ENCODE measurements around the gene MBD4.
A peak's percentile ranks its signal among the peaks of the same experiment; 100 is the strongest.
"Not testable (repeated sequence)": the region's sequence is repeated elsewhere in the genome, so short reads cannot be mapped to it uniquely, and the experiment has no call there.

MBD4 gene

DNA sequence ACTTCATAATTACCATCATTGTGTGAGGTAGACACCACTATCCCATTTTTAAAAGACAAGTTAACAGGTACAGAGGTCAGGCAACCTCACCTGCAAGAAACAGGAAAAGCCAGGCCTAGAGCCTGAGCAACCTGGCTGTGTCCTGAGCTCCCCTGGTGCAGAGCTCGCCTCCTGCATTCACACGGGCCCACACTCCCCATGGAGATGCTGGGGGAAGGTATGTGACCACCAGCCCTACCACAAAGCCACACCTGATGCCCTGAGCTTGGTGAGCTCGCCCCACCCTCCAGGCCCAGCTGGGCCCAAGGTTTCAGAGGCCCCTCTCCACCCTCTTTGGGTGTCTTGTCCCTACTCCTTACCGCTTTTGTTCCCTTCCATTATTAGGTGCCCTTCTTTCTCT, 10.1 kb downstream of the MBD4 start:
- ATAC-seq = no peak
- no peak for DNase-seq

DNA sequence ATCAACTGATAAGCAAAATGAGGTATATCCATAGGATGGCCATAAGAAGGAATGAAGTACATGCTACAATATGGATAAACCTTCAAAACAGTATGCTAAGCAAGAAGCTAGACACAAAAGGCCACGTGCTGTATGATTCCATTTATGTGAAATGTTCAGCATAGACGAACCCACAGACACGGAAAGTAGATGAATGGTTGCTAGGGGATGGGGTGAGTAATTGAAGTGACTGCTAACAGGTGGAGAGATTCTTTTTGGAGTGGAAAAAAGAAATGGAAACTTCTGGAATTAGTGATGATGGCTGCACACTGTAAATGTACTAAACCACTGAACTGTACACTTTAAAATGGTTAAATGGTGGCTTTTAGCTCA, 10.7 kb downstream of the MBD4 start:
- ATAC-seq (peak; percentile 47), DNase-seq (no peak)

DNA sequence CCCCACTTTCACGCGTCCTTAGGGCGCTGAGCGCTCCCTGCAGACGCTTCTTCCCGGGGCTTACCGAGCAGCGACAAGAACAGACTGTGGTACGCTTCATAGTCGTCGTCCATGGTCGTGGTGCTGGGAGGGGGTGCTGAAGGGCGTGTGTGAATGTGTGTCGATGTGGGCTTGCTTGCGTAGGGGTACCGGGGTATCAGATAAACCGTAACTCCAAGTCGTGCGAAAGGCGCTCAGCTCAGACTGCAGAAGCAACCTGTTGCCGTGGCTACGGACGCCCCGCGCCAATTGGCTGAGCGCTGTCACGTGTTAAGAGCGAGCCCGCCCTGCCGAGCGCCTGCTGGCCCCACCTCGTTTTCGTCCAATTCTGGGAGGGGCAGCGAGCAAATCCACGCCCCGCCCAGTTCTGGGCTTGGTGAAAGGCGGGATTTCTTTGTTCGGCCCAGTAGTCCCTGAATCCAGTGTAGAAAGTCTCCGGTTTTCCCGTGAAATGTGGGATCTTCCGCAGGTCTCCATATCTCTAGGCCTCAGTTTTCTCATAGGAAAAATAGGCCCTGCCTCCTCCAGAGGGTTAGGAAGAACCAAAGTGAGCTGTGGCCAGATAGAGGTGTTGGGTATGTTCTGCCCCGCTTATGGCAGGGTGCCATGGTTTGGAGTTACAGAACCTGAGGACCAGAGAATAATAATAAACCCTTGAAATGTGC, 11.2 kb downstream of the MBD4 start, which contains the start of gene EFCAB12:
Gene EFCAB12, minus strand, starts transcription at position 261 of the 704 bp plus-strand sequence. Its CDS starts 148 bp downstream, at position 113.
- DNase-seq = peak; percentile 92
- peak; percentile 88 for ATAC-seq

DNA sequence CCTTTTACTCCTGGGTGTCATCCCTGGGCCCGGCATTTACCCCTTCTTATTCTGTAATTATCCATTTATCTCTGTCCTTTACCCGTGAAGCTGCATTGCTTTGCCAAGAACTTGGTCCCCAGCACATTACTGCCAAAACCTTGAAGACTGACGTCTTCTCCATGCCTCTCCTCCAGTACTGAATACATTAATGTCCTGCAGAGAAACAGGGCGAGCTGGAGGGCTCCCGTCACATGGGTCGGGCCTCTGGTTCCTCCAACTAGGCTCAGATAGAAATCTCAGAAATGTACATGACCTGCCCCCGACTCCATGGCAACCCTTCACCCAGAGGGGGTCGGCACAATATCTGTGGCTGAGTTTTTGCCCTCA, 11.8 kb downstream of the MBD4 start:
- no peak for ATAC-seq

DNA sequence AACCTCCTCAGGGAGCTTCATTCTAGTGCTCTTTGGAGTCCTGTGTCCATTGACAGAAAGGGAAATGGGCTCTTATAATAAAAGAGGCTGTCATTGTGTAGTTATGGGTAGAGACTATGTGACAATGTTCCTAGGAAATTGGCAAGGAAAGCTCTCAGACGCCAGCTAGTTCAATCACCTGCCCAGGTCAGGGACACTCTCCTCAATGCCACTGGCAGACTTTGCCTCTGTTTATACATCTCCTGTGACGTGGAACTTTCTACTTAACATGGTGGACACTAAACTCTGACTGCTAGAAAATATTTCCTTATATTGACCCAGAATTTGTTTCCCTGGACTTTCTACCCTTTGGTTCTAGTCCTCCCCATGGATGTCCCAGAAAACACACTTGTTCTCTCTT, 14.1 kb downstream of the MBD4 start:
- ATAC-seq (no peak), DNase-seq (no peak)

More for the DNA sequence above, 11.8 kb downstream of the MBD4 start:
- no peak for DNase-seq

DNA sequence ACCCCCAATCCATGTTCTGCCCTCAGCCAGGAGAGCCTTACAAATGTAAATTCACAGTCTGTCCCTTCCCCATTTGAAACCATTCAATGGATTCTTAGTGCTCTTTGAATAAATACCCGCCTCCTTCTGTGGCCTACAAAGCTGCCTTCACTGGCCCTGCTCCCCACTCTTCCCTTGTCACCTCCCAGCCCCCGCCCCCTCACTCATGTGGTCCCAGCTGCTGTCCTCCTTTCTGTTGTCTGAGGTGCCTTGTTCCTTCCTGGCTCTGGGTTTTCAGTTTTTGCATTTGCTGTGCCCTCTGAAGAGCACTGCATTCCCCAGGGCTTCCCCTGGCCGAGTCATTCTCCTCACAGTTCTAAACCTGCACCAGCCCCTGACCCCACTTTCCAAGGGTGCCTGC, 14.5 kb downstream of the MBD4 start:
- ATAC-seq = no peak
- DNase-seq = no peak

DNA sequence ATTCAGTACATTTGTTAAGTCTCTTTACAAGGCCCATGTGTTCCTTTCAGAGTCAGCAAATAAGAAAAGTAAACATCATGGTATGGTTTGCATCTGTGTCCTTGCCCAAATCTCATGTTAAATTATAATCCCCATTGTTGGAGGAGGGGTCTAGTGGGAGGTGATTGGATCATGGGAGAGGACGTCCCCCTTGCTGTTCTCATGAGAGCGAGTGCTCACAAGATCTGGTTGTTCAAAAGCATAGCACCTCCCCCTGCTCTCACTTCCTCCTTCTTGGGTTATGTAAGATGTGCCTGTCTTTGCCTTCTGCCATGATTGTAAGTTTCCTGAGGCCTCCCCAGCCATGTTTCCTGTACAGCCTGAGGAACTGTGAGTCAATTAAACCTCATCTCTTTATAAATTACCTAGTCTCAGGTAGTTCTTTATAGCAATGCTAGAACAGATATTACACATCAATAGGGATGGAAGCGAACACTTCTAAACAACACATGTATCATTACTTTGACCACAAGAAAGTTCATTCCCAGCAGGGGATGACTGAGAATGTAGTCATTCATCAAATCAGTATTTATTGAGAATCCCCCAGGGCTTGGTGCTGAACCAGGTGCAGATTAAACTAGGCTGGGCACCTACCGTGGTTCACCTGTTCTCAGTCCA, 15.4 kb downstream of the MBD4 start:
- DNase-seq (no peak), ATAC-seq (peak; percentile 30)

DNA sequence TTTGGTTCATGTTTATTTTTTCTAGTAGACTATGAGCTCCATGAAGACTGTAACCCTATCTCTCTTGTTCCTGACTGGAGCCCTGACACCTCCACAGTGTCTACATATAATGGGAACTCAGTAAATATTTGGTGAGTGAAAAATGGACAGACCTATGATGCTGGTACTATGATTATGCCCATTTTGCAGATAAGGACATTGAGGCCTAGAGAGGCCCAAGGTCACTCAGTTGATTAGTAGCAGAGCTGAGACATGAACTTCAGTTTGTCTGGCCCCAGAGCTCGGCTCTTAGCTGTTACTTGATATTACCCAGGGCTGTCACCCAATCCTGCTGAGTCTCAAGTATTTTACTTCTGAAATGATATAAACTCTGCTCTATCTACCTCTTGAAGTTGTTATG, 16.9 kb downstream of the MBD4 start:
- no peak for DNase-seq
- ATAC-seq = no peak

DNA sequence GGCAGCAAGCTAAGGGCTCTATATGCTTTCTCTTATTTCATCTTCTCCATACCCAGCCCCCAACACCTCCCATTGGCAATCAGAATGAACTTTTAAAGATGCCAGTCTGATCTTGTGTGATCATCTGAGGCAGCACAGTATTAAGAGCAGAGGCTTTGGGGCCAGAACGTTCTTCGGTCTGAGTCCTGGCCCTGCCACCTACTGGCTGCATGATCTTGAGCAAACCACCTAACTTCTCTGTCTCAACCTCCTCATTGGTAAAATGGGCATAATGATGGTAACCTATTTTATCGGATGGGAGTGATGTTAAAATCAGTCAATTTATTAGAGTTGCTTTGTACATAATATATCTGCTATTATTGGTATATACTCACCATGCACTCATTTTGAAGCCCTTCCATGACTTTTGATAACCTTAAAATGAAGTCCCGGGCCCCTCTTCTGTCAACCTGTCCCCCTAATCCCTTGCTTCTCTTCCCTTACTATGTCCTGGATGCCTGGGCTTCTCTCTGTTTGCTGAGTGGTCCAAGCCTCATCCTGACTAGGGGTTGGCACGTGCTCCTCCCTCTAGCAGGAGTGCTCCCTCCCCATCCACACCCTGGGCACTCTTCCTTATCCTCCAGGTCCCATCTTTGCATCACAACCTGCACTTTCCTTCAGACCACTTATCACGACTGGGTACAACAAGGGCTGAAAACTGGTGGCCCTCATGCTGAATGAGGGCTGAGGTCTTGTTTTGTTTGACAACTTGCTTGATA, 17.6 kb downstream of the MBD4 start:
- DNase-seq (no peak), ATAC-seq (no peak)

DNA sequence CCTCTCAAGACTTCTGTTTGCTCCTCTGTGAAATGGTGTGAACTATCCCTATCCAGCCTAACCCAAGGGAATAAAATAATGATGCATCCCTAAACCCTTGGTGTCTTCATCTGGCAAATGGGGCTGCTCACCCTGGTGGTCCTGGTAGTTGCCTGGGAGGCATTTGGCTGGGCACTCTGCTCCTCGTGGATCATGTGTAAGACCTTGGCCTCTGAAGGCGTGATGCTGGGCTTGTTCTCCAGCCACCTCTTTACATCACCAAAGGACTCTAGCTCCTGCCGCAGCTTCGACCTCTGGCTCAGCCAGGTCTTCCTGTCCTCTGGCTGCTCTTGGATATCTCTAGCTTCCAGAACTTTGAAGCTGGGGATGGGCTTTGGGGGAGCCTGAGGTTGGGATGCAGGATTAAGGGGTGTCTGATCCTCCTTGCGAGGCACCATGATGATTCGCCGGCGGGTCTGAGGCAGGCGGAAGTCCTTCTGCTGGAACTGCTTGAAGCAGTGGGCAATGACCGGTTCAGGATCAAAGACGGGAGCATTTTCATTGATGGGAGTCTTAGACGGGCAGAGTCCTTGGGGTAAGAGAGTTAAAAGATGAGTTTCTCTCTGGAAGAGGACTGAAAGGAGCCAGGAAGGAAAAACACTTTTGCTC, 18.4 kb downstream of the MBD4 start:
- DNase-seq (no peak), ATAC-seq (no peak)

DNA sequence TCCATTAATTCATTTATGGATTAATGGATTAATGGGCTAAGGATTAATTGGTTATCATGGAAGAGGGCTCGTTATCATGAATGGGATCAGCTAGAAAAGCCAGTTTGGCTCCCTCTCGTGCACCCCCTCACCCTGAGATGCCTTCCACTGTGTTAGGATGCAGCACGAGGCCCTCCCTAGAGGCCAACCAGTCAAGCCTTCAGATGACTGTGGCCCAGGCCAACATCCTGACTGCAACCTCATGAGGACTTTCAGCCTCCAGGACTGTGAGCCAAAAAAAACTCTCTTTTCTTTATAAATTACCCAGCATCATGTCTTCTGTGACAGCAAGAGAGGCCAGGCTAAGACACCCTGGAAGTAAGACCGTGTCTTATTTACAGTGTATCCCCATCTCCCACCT, 20.3 kb downstream of the MBD4 start:
- no peak for ATAC-seq
- DNase-seq = no peak

DNA sequence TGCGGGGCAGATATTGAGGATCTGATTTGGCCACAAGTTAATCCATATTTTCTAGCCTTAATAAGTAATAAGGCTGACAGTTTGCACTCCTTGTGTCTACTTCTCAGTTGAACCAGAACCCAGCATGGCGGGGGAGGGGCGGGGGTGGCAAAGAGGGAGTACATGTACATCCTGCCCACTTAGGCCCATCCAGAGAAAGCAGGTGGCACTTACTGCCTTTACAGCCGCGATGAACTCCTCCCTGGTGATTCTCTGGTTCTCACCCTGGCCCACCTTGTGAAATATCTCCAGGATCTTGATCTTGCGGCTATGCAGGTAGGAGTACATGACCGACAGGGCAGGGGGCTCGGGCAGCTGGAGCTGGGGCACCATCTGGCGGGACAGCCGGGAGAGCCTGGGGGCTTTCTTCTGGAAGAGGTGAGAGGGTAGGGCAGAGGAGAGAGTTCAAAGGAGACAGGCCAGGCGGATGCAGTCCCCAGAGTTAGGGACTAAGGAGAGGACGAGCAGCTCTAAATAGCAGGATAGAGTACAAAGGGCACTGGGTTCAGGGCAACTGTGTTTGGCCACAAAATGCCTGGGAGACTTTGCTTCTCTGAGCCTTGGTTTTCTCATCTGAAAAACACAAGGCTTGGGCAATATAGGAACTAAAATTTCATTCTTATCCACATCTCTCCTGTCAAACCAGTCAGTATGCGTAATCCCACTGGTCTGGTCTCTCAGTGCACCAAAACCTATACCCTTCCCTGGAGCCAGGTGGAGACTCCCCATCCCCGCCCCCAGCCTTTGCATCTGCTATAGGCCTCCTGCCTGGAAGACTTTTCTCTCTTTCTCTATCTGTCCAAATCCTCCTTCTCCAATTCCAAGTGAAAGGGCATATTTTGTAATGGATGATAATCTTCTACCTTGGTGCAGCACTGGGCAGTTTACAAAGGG, 21.4 kb downstream of the MBD4 start:
- ATAC-seq (no peak), DNase-seq (no peak)

DNA sequence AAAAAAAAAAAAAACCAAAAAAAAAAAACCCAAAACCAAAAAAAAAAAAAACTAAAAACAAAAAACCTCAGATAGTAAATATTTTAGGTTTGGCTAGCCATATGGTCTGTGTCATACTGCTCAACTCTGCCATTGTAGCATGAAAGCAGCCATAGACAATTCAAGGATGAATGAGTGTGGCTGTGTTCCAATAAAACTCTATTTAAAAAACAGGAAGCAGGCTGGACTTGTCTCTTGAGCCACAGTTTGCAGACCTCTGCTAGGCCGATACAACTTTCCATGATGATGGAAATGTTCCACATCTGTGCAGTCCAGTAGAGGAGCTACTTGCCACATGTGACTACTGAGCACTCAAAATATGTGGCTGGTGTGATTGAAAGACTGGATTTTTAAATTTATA, 22.4 kb downstream of the MBD4 start:
- ATAC-seq = no peak
- DNase-seq = no peak

DNA sequence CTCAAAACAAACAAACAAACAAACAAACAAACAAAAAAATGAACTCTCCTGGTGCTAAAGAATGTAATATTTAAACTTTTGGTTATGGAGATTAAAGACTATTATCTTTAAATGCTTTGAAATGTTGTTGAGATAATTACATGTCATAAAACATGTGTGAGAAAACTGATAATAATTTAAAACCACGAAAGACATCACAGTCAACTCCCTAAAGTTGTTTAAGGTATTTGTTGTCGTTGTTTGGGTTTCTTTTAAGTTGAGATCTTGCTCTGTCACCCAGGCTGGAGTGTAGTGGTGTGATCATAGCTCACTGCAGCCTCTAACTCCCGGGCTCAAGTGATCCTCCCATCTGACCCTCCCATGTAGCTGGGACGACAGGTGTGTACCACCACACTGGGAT, 23.3 kb downstream of the MBD4 start:
- no peak for ATAC-seq
- no peak for DNase-seq

DNA sequence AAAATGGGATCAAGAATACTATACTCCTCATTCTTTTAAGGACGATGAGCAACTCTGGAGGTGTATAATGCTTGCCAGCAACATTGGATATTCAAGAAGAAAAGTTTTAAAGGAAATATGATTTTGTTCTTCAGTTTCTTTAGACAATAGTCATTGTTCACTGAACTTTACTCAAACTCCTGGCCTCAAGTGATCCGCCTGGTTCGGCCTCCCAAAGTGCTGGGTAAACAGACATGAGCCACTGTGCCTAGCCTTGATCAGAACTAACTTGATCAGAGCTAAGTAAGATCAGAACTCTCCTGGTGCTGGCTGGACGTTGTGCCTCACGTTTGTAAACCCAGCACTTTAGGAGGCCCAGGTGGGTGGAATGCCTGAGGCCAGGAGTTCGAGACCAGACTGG, 23.9 kb downstream of the MBD4 start:
- DNase-seq (no peak), ATAC-seq (no peak)

DNA sequence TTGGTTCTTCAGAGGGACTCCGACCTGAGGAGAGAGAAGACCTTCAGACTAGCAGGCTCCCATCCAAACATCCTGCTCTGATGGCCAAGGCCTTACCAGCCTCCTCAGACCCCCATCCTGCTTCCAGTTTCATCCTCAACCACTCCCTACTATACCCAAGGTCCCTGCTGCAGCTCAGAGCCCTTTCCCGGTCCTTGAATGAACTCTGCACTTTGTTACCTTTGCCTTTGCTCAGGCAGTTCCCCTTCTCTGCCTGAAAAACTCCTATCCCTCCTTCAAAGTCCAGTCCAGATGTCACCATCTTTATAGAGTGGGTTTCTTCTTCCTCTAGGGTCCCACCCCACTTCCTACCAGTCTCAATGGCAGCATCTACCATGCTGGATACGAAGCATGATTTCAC, 24.4 kb downstream of the MBD4 start:
- ATAC-seq (no peak), DNase-seq (no peak)

DNA sequence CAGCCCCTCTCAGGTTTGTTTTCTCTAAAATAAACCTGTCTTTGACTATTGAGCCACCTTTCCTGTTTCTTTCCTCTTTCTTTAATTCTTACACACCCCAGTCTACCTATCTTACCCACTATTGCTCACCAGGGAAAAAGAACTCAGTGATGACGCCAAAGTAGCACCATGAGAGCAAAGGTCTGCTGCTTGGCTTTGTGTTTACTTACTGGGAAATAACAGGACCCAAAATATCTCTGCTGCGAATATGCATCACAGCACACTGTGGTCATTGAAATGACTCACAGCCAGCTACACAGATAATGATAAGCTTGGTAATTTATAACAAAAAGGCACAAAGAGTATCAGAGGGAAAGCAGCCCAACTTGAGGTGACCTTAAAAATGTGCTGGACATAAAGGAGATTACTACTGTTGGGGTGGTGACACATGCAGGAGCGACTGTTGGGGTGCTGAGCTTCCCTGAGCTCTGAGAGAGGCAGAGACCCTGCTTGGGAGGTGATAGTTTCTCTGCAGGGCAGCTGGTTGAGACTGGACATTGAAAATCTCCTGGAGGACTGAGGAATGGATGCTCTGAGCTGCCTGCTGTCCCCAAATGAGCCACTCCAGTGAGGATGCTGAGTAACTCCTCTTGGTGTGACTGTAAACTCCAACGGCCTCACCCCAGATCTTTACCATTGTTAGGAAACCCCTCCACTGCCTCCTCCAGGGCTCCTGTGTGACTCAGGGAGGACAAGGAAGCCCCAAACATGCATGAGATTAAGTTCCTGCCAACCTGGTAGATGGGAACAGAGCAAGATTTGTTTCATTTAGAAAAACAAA, 25.9 kb downstream of the MBD4 start:
- DNase-seq (no peak), ATAC-seq (peak; percentile 42)

DNA sequence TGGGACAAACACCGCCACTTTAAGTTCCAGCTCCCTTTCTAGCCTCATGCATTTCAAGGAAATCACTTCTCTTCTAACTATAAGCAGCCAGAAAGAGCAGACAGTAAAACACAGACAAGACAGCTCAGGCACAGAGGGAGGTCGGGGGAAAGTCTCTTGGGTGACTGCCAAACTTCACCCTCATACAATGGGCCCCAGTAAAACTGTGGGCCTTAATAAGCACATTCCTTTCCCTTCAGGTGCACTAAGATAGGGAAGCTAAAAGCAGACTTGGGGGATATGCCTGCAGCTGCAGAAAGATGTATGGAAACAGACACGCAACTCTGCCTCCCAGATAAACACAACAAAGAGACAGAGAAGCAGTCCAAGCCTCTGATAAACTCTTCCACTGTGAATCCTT, 26.5 kb downstream of the MBD4 start:
- not testable (repeated sequence) for DNase-seq, ATAC-seq

DNA sequence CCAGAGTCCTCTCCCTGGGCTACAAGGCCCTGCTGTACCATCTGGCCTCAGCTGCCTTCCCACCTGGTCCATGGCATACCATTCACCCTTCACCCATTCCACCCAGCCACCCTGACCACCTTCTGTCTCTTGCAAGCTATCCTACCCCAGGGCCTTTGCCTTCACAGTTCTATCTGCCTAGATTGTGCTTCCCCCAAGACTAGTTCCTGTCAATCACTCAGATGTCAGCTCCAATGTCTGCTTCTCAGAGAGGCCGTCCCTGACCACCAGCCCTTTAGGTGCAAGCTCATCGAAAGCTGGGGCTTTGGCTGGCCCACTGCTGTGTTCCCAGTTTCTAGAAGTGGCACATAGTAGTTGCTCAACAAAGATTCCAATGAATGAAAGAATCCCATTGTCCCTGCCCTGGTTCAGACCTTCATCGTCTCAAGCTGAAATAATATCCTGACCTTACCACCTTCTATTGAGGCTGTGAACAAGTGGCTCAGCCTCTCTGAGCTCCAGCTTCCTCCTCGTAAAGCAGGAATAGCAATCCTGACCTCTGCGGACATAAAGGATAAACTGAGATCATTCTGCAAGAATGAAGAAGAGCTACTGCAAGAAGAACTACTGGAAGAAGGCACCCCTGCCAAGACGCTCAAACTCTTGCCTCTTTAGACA, 27.1 kb downstream of the MBD4 start:
- DNase-seq (no peak), ATAC-seq (no peak)

DNA sequence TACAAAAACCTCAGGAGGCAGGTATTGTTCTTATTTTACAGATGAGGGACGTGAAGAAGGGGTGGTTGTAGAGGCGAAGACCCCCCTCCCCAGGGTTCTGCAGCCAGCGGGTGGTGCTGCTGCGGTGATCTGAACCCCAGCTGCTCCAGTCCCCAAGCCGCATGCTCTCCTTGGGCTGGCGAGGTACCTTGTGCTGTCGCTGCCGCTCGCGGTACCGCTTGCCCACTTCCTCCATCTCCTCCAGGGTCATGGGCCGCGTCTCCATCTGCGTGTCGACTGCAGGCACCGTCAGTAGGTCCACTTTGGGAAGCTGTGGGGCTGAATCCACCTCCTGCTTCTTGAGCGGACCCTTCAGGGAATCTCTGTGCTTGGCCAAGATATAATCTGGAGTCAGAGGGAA, 28.8 kb downstream of the MBD4 start:
- ATAC-seq = no peak
- DNase-seq = no peak

All from stimulated activated naive CD8-positive, alpha-beta T cell treated with anti-CD3 and anti-CD28 coated beads, Interleukin-15, Interleukin-2, amounts not matched to agents 100 U/mL and 50 U/mL, for 24 hours (primary cell).